Mesendoderm (in vitro differentiated cells): ENCODE results near the gene TUBA1A.

Experiments used
- DNase-seq: peaks from one replicate; pipeline ENCODE4 v3.0.0; 2013
- H2AK5ac ChIP-seq: 2 replicates; pipeline ENCODE4 v1.6.1; 2013; ENCODE audit warnings: low read length, inconsistent platforms
- H2BK120ac ChIP-seq: 2 replicates; pipeline ENCODE4 v1.6.1; 2013; ENCODE audit warnings: low read depth, mild to moderate bottlenecking, low read length, moderate library complexity, mixed read lengths
- H2BK15ac ChIP-seq: replicated peaks from 2 replicates; pipeline ENCODE4 v1.6.1; 2013; ENCODE audit warnings: low read depth, mild to moderate bottlenecking, moderate library complexity
- H2BK5ac ChIP-seq: 2 replicates; pipeline ENCODE4 v1.6.1; 2013; ENCODE audit warnings: low read length, inconsistent platforms
- H3K18ac ChIP-seq: 2 replicates; pipeline ENCODE4 v1.6.1; 2013; ENCODE audit warnings: mild to moderate bottlenecking, low read length, mixed read lengths
- H3K23ac ChIP-seq: one replicate; pipeline ENCODE4 v1.6.1; 2013; ENCODE audit warnings: low read length
- H3K27ac ChIP-seq: 2 replicates; pipeline ENCODE4 v1.5.1; 2013; ENCODE audit warnings: low read depth, mild to moderate bottlenecking, inconsistent platforms, low read length, moderate library complexity
- H3K27me3 ChIP-seq: 2 replicates; pipeline ENCODE4 v1.6.1; 2013; ENCODE audit warnings: low read length, control low read depth, mild to moderate bottlenecking, inconsistent platforms; ENCODE audit not compliant: insufficient read depth, poor library complexity
- H3K36me3 ChIP-seq: 2 replicates; pipeline ENCODE4 v1.6.1; 2013; ENCODE audit warnings: low read length, inconsistent platforms; ENCODE audit not compliant: control insufficient read depth, insufficient read depth
- H3K4ac ChIP-seq: one replicate; pipeline ENCODE4 v1.6.1; 2013; ENCODE audit warnings: low read depth, mild to moderate bottlenecking, low read length, moderate library complexity
- H3K4me1 ChIP-seq: 2 replicates; pipeline ENCODE4 v1.6.1; 2013; ENCODE audit warnings: low read depth, low read length, inconsistent platforms; ENCODE audit not compliant: control insufficient read depth
- H3K4me2 ChIP-seq: 2 replicates; pipeline ENCODE4 v1.6.1; 2013; ENCODE audit warnings: low read length
- H3K4me3 ChIP-seq: 2 replicates; pipeline ENCODE4 v1.5.1; 2013; ENCODE audit warnings: mild to moderate bottlenecking, low read length
- H3K56ac ChIP-seq: one replicate; pipeline ENCODE4 v1.6.1; 2013; ENCODE audit warnings: low read length
- H3K79me1 ChIP-seq: 2 replicates; pipeline ENCODE4 v1.6.1; 2013; ENCODE audit warnings: low read length, inconsistent platforms
- H3K79me2 ChIP-seq: 2 replicates; pipeline ENCODE4 v1.6.1; 2013; ENCODE audit warnings: mild to moderate bottlenecking, low read length; ENCODE audit not compliant: control insufficient read depth, insufficient read depth
- H3K9ac ChIP-seq: 2 replicates; pipeline ENCODE4 v1.6.1; 2013; ENCODE audit warnings: low read length, inconsistent platforms
- H4K5ac ChIP-seq: one replicate; pipeline ENCODE4 v1.6.1; 2013; ENCODE audit warnings: low read length
- H4K8ac ChIP-seq: one replicate; pipeline ENCODE4 v1.6.1; 2013; ENCODE audit warnings: low read depth, mild to moderate bottlenecking, control low read depth, low read length, moderate library complexity
- WGBS: extraction: QIAGEN DNeasy Blood & Tissue Kit; methylation state at CpG from one replicate; pipeline ENCODE4 v1.1.7; 2013; ENCODE audit warnings: low lambda C conversion rate, missing lambda C conversion rate; ENCODE audit not compliant: insufficient coverage; ENCODE audit errors: extremely low coverage; 5-methylcytosine and 5-hydroxymethylcytosine counted together

Gene TUBA1A

GRCh38 chr12:49161092-49161795, 27.6 kb downstream of the TUBA1A start:
- Histone ChIP-seq H3K79me2 (no peaks in the 10 kb centered on the region), H3K27ac (no peak overlapping the region), H3K23ac (no peak overlapping the region), H4K5ac (no peak overlapping the region), H2BK120ac (no peak overlapping the region), H4K8ac (no peak overlapping the region), H3K36me3 (no peaks in the 10 kb centered on the region), H3K9ac (no peak overlapping the region), H3K4me3 (no peak overlapping the region), H3K4me2 (no peak overlapping the region), H3K27me3 (no peaks in the 10 kb centered on the region), H3K79me1 (no peaks in the 10 kb centered on the region), H2BK15ac (no peak overlapping the region), H2BK5ac (no peak overlapping the region), H3K56ac (no peak overlapping the region), H3K4me1 (no peaks in the 10 kb centered on the region), H2AK5ac (no peak overlapping the region), H3K4ac (no peak overlapping the region), H3K18ac (no peak overlapping the region)
- no CpG with 5 or more reads among the region's 6 CpGs for WGBS
- no peak for DNase-seq

GRCh38 chr12:49160399-49160798, 28.5 kb downstream of the TUBA1A start:
- Histone ChIP-seq H3K4ac (no peak overlapping the region), H3K9ac (no peak overlapping the region), H3K56ac (no peak overlapping the region), H3K4me1 (no peaks in the 10 kb centered on the region), H2AK5ac (no peak overlapping the region), H3K27me3 (no peaks in the 10 kb centered on the region), H3K4me2 (no peak overlapping the region), H3K79me1 (no peaks in the 10 kb centered on the region), H3K18ac (no peak overlapping the region), H3K23ac (no peak overlapping the region), H2BK15ac (no peak overlapping the region), H3K36me3 (no peaks in the 10 kb centered on the region), H3K79me2 (no peaks in the 10 kb centered on the region), H3K4me3 (no peak overlapping the region), H4K8ac (no peak overlapping the region), H3K27ac (no peak overlapping the region), H2BK120ac (no peak overlapping the region), H2BK5ac (no peak overlapping the region), H4K5ac (no peak overlapping the region)
- no CpG with 5 or more reads among the region's 2 CpGs for WGBS
- DNase-seq, result no peak

GRCh38 chr12:49154221-49154620, 34.7 kb downstream of the TUBA1A start:
- H3K36me3 ChIP-seq, result no peaks in the 10 kb centered on the region
- no peak overlapping the region for H2BK120ac ChIP-seq
- H3K18ac ChIP-seq, result no peak overlapping the region
- H3K4me3 ChIP-seq, result no peak overlapping the region
- no peak overlapping the region for H3K56ac ChIP-seq
- no peak overlapping the region for H3K9ac ChIP-seq
- no peak overlapping the region for H4K5ac ChIP-seq
- no peak overlapping the region for H3K4ac ChIP-seq
- no peak overlapping the region for H2AK5ac ChIP-seq
- H2BK5ac ChIP-seq, result no peak overlapping the region
- H3K27ac ChIP-seq, result no peak overlapping the region
- H2BK15ac ChIP-seq, result no peak overlapping the region
- no peak overlapping the region for H3K23ac ChIP-seq
- H3K4me1 ChIP-seq, result no peaks in the 10 kb centered on the region
- no peaks in the 10 kb centered on the region for H3K79me2 ChIP-seq
- H4K8ac ChIP-seq, result no peak overlapping the region
- no peak for DNase-seq
- H3K79me1 ChIP-seq, result no peaks in the 10 kb centered on the region
- H3K4me2 ChIP-seq, result no peak overlapping the region
- H3K27me3 ChIP-seq, result no peaks in the 10 kb centered on the region
- WGBS, result no CpG with 5 or more reads among the region's 3 CpGs

GRCh38 chr12:49147384-49147783, 41.5 kb downstream of the TUBA1A start:
- H4K8ac ChIP-seq, result no peak overlapping the region
- H3K27me3 ChIP-seq, result no peaks in the 10 kb centered on the region
- H4K5ac ChIP-seq, result no peak overlapping the region
- DNase-seq, result no peak
- no peak overlapping the region for H3K4me3 ChIP-seq
- H3K23ac ChIP-seq, result no peak overlapping the region
- no CpG with 5 or more reads among the region's 2 CpGs for WGBS
- no peak overlapping the region for H2BK5ac ChIP-seq
- H3K4ac ChIP-seq, result no peak overlapping the region
- H2BK15ac ChIP-seq, result no peak overlapping the region
- H3K4me1 ChIP-seq, result no peaks in the 10 kb centered on the region
- no peaks in the 10 kb centered on the region for H3K79me1 ChIP-seq
- no peak overlapping the region for H3K18ac ChIP-seq
- no peak overlapping the region for H3K56ac ChIP-seq
- no peak overlapping the region for H3K9ac ChIP-seq
- no peaks in the 10 kb centered on the region for H3K36me3 ChIP-seq
- H3K4me2 ChIP-seq, result no peak overlapping the region
- no peak overlapping the region for H3K27ac ChIP-seq
- H2AK5ac ChIP-seq, result no peak overlapping the region
- H3K79me2 ChIP-seq, result no peaks in the 10 kb centered on the region
- H2BK120ac ChIP-seq, result no peak overlapping the region

GRCh38 chr12:49146406-49146805, 42.5 kb downstream of the TUBA1A start:
- WGBS, result no CpG with 5 or more reads among the region's 1 CpG

GRCh38 chr12:49144384-49144783, 44.5 kb downstream of the TUBA1A start:
- no peaks in the 10 kb centered on the region for H3K4me1 ChIP-seq
- no peak overlapping the region for H2AK5ac ChIP-seq
- WGBS, result no CpG with 5 or more reads among the region's 2 CpGs
- no peak overlapping the region for H2BK5ac ChIP-seq
- no peaks in the 10 kb centered on the region for H3K79me2 ChIP-seq
- H3K4ac ChIP-seq, result no peak overlapping the region
- DNase-seq, result no peak
- no peak overlapping the region for H3K56ac ChIP-seq
- H3K9ac ChIP-seq, result no peak overlapping the region
- H3K27ac ChIP-seq, result no peak overlapping the region
- H4K5ac ChIP-seq, result no peak overlapping the region
- no peak overlapping the region for H3K4me3 ChIP-seq
- no peak overlapping the region for H3K23ac ChIP-seq
- no peak overlapping the region for H4K8ac ChIP-seq
- H3K79me1 ChIP-seq, result no peaks in the 10 kb centered on the region
- no peak overlapping the region for H2BK120ac ChIP-seq
- no peak overlapping the region for H3K4me2 ChIP-seq
- no peak overlapping the region for H2BK15ac ChIP-seq
- H3K36me3 ChIP-seq, result no peaks in the 10 kb centered on the region
- H3K27me3 ChIP-seq, result no peaks in the 10 kb centered on the region
- no peak overlapping the region for H3K18ac ChIP-seq

More at GRCh38 chr12:49146406-49146805, 42.5 kb downstream of the TUBA1A start:
- no peaks in the 10 kb centered on the region for H3K27me3 ChIP-seq
- H3K56ac ChIP-seq, result no peak overlapping the region
- H3K4ac ChIP-seq, result no peak overlapping the region
- H3K27ac ChIP-seq, result no peak overlapping the region
- no peak overlapping the region for H3K4me2 ChIP-seq
- H3K4me1 ChIP-seq, result no peaks in the 10 kb centered on the region
- no peak overlapping the region for H3K9ac ChIP-seq
- H3K79me1 ChIP-seq, result no peaks in the 10 kb centered on the region
- H3K79me2 ChIP-seq, result no peaks in the 10 kb centered on the region
- no peaks in the 10 kb centered on the region for H3K36me3 ChIP-seq
- H2BK5ac ChIP-seq, result no peak overlapping the region
- no peak for DNase-seq
- no peak overlapping the region for H2AK5ac ChIP-seq
- H4K8ac ChIP-seq, result no peak overlapping the region
- no peak overlapping the region for H2BK15ac ChIP-seq
- H3K18ac ChIP-seq, result no peak overlapping the region
- no peak overlapping the region for H3K4me3 ChIP-seq
- no peak overlapping the region for H4K5ac ChIP-seq
- H2BK120ac ChIP-seq, result no peak overlapping the region
- H3K23ac ChIP-seq, result no peak overlapping the region
